Measurements from ENCODE around the gene SCFD2.

SCFD2 gene

DNA sequence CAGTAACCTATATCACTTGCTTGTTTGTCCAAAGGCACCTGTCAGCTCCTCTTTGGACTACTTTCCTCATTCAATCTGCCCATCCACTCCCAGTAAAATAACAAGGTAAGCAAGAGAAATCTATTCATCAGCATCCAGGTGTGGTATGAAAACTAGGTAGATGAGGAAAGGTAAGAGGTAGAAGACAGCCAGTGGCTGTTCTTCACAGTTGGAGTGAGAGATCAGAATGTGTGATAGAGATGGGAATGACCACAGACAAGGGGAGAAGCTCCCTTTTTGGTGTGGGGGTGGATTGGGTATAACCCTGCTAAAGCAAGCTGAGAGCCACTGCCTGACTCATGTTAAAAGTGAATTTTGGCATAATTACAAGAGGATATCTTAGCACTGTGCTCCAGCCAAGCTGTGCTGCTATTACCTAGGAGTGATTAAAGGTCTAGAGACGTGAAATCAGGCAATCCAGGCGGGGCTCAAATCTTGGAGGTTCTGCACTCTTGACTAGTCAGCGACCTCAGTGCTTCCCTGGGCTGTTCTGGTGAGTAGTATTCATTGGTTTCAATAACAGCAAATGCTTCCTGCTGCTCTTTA is 531.8 kb downstream of the SCFD2 start:
- no peak for DNase-seq (ENCODE audit: low read depth in 2 of 2)

DNA sequence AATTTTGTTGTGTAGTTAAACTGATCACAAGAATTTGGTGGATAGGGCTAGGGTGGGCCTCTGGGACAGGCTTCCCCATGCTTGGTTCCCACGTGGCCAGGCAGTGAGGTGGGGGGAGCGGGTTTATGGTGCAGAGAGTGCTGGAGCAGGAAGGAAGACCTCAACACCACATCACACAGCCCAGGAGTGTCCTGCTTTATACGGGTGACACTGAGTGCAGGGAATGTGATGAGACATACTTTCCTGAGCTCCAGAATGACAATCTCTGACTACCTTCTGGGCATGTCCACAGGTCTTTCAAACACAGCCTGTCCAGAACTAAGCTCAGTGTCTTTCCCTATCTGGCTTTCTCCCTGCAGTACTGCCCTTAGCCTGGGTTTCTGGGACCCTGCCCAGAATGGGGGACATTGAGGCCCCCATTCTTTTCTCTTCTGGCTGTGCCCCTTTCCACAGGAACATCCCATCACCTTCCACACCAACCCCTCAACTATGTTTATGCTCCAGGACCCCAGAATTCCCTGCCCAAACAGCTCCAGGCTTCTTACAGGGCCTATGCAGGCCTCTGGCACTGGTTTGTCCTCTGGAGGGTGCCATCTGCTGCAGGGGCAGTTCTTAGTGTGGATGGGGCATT is 540.3 kb downstream of the SCFD2 start:
- DNase-seq (ENCODE audit: low read depth in 2 of 2) = no peak

DNA sequence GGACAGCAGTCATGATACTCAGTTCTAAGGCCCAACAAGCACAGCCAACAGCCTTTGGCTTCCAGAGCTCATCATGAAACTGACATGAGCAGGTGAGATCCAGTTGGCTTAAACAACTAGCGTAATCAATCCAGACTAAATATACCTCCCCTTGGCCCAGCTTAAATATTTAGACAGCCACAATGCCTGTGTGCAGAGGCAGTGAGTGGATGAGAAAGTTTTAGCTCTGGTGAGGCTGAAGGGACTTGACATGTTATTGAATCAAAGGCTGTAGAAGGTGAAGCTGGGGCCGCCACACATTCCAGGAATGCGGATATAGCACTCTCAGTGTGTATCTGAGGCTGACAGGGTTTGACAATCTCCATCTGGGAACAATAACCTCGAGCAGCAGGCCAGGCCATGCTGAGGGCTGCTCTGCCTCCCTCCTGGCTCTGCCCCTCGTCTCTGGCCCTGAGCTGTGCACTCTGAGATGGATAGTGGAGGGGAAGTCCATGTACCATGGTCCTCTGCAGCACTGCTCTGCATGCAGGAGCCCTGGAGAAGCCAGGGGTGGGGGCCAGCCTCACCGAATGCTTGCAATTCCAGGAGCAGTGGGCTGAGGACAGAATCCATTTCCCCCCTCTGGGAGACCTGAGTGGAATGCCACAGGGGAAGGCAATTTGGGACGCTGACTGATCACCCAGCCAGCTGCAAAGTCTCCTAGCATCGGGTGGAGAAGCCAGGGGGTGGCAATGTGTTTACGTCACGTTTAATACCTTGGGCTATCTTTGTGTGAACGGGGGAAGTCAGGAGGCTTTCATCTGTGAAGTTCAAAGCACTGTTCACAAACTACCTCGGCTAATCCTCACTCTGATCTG is 541.0 kb downstream of the SCFD2 start:
- DNase-seq (ENCODE audit: low read depth in 2 of 2) = no peak

DNA sequence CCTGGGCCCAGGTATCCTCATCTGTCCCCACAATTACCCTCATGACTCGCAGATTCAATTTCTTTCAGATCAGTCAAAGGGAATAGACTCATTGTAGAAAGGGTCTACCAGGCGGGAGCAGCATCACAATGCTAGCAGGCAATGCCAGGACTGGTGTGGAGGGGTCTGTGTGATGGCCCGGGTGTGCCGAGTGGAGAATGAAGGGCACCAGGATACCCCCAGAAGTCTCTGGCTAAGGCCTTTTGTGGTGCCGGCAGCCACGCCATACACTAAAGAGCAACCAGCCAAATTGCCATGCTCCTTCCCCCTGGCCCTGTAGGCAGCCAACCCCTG is 541.6 kb downstream of the SCFD2 start:
- no peak for DNase-seq (ENCODE audit: low read depth in 2 of 2)

DNA sequence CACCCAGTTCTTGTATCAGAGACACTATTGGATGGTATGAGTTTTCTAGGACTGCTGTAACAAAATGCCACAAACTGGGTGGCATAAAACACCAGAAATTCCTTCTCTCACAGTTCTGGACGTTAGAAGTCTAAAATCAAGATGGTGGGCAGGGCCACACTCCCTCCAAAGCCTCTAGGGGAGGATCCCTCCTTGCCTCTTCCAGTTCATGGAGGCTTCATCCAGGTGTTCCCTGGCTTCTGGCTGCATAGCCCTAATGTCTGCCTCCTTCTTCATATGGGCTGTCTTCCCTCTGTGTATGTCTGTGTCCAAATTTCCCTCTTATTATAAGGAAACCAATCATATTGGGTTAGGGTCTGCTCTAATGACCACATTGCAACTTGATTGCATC is 542.2 kb downstream of the SCFD2 start:
- DNase-seq (ENCODE audit: low read depth in 2 of 2) = no peak

Data from stimulated activated CD8-positive, alpha-beta memory T cell treated with anti-CD3 and anti-CD28 coated beads, Interleukin-7, amount 100 ng/mL, for 1 hour (primary cell).